HPDE6-E6E7 (cell line): ENCODE measurements around the gene INHBC.
A peak's percentile ranks its signal among the peaks of the same experiment; 100 is the strongest.
"Not testable (repeated sequence)": the region's sequence is repeated elsewhere in the genome, so short reads cannot be mapped to it uniquely, and the experiment has no call there.

Experiments
- DNase-seq: peaks from one replicate; pipeline ENCODE4 v3.0.0; 2011; ENCODE audit warnings: missing footprints; ENCODE audit errors: extremely low spot score

Gene INHBC

GRCh38 chr12:57487055-57487596 lies 52.5 kb downstream of the INHBC start:
- no peak for DNase-seq

DNA sequence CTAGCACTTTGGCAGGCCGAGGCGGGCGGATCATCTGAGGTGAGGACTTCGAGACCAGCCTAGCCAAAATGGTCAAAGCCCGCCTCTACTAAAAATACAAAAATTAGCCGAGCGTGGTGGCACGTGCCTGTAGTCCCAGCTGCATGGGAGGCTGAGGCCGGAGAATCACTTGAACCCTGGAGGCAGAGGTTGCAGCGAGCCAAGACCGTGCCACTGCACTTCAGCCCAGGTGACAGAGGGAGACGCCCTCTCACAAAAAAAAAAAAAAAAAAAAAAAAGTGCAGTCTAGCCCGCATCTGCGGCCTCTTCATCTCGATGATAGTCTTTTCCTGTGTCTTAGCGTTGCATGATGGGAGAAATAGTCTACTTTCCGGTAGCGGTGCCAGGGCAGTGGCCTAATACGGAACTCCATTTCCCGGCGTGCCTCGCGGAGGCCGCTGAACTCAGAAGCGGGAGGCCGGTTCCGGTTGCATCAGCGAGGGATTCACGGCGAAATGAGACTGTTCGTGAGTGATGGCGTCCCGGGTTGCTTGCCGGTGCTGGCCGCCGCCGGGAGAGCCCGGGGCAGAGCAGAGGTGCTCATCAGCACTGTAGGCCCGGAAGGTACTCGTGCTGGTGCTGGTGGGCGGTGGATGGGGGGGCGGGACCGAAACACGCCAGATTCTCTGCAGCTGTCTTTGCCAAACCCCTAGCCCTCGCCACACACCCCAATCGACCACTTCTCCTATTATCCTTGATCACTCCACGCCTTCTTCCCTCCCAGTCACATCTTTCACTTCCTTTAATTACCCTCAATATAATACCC lies 53.2 kb downstream of the INHBC start, which contains the start of gene MARS1:
Gene MARS1 (plus strand): TSS at position 472 of the 805 bp plus-strand sequence. CDS start 23 bp downstream, at position 495.
- DNase-seq, result peak; percentile 97

GRCh38 chr12:57488402-57489156 lies 54.0 kb downstream of the INHBC start:
- DNase-seq, result no peak

GRCh38 chr12:57489157-57489641 lies 54.6 kb downstream of the INHBC start:
- DNase-seq, result no peak

DNA sequence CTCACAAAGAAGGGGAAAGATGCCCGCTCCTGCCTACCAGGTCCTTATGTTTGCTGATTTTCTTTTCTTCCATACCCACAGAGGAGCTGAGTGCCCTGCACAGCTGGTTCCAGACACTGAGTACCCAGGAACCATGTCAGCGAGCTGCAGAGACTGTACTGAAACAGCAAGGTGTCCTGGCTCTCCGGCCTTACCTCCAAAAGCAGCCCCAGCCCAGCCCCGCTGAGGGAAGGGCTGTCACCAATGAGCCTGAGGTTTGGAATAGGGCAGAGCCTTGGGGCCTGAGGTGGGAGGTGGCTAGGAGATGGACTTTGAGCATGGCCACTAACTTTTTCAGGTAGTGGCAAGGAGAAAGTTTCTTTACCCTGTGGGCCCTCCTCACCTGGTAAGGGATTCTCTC lies 55.5 kb downstream of the INHBC start:
- no peak for DNase-seq

GRCh38 chr12:57491393-57492280 lies 57.1 kb downstream of the INHBC start:
- no peak for DNase-seq

DNA sequence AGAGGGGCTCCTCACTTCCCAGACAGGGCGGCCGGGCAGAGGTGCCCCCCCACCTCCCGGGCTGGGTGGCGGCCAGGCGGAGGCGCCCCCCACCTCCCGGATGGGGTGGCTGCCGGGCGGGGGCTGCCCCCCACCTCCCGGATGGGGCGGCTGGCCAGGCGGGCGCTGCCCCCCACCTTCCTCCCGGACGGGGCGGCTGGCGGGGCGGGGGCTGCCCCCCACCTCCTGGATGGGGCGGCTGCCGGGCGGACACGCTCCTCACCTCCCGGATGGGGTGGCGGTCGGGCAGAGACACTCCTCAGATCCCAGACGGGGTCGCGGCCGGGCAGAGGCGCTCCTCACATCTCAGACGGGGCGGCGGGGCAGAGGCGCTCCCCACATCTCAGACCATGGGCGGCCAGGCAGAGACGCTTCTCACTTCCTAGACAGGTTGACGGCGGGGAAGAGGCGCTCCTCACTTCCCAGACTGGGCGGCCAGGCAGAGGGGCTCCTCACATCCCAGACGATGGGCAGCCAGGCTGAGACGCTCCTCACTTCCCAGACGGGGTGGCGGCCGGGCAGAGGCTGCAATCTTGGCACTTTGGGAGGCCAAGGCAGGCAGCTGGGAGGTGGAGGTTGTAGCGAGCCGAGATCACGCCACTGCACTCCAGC lies 60.6 kb downstream of the INHBC start:
- DNase-seq, result not testable (repeated sequence)

GRCh38 chr12:57496822-57497221 lies 62.2 kb downstream of the INHBC start:
- no peak for DNase-seq

DNA sequence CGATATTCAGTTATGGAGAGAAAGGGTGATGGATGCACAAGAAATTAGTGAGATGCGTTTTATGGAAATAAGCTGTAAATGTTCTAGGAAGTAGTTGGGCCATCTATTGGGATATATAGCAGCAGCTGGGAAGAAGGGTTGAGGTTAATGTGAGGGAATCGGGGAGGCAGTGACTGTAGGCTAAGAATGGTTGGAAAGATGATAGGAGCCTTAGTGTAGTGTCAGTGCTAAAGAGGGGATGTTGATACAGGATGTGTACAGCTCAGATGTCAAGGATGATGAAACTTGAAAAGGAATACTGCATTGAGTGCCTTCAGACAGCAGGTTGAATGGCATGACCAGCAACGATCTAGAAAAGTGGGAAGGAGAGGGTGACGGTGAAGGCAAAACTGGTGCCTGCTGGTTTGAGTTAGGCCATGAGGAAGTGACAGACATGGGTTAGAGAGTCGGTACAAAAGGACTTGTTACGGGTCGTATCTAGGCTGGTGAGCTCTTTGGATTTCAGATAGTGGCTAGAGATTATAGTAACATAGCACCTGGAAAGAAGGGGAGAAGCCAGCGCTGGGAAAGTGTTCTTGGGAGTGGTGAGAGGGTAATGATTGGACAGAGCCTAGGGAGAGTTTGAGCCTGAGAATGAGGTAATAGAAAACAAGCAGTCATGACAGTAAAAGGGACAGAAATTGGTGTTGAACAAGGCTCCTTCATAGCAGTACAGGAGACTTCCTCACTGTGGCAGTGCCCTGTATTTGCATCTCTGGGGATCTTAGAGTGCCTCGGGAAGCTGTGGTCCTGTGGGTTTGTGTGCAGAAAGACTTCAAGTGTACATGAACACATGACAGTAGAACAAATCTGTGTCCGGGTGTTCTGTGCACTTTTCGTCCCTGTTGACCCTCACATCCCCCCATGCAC lies 62.9 kb downstream of the INHBC start:
- no peak for DNase-seq

GRCh38 chr12:57498132-57498502 lies 63.5 kb downstream of the INHBC start:
- DNase-seq, result no peak

DNA sequence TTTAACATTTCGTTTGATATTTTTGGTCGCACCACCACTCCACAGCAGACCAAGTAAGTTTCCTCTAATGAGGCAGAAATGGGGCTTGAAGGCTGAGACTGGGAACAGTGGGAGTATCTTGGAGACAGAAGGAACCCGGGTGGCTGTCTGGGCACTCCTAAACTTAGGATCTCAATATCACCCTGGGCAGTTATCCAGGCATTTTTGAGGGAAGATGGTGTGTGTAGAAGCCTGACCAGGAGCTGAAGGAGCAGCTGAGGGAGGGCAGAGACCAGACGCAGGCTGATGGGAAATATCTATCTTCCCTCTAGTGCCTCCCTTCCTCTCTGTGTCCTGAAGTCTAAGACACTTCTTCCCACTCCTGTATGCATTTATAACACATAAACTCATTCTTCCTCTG lies 64.0 kb downstream of the INHBC start:
- DNase-seq, result no peak

GRCh38 chr12:57500213-57500612 lies 65.6 kb downstream of the INHBC start:
- no peak for DNase-seq
